NCI-H1105 treated with DMSO at 0.1 percent for 48 hours (cell line): ENCODE measurements around the gene GLRA1.

Source experiments
- DNase-seq: peaks from one replicate; lab custom pipeline; 2025; lab: John Stamatoyannopoulos, UW

Gene GLRA1

DNA sequence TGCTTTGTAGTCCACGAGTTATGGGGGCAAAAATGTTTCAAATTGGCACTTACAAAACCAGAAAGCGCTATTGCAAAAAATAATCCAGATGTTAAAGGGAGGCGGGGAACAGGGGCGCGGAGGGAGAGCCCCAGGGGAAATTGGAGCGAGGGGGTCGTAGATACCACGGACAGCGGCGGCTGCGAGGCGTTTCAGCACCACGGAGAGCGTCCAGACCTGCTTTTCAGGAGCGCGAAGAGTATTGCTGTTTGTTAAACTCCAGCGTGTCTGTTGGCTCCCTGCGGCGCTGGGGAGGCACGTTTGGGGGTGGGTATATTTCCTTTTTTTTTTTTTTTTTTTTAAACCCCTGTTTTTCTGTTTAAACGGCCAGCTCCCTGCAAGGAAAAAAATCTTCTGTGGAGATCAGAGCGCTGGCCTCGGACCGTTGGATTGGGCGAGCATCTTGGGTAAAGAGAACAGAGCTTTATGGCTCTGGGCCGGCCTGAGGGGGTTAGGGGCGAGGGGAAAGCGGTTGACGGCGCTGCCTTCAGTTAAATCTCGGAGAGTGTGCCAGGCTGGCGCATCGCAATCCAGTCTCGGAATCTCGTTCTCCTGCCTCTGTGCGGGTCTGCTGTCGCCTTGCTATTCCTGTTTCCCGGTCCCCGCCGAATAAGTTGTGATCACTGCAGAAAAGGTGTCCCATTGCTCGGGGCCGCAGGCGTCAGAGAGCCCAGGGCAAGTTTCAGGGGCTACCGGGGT, at the start of gene GLRA1:
TSS of gene GLRA1 (minus strand) at position 288 of the 738 bp plus-strand sequence. CDS start 302 bp downstream, outside the sequence.
- DNase-seq, result no peak

- DNase-seq, result no peak
These were observed 46.2 kb upstream of the GLRA1 start for GRCh38 chr5:151970885-151971284.

GRCh38 chr5:151967865-151968264, 43.2 kb upstream of the GLRA1 start:
- DNase-seq, result no peak

DNA sequence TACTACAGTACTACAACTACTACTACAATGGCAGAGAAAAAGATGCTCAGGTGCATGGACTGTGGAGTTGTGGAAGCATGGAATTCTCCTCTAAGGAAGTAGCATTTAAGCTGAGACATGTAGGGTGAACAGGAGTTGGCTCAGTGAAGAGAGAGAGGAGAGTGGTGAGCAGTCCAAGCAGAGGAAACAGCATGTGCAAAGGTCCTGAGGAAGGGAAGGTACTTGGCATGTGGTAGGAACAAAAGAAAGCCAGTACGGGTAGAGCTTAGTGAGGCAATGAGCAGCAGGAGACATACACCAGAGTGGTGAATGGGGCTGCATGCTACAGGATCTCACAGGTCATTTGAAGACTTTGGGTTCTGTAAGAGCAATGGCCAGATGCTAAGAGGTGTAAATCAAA, 41.4 kb upstream of the GLRA1 start:
- no peak for DNase-seq

DNA sequence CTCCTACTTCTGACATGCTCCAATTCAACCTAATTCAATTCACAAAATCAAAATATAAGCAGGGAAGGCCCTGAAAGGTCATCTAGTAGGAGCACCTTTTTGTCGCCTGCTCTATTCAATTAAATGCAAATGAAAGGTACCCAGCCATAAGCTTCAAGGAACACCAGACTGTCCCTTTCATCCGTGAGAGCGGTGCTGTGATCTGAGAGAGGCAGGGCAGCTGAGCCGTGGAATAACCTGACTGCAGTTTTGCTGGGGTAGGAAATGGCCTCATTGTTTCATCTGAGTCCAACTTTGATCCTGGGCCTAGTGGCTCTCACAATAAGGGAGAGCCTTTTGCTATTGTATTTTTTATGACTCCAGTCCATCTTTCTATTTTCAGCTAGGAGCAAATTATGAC, 39.8 kb upstream of the GLRA1 start:
- no peak for DNase-seq

DNA sequence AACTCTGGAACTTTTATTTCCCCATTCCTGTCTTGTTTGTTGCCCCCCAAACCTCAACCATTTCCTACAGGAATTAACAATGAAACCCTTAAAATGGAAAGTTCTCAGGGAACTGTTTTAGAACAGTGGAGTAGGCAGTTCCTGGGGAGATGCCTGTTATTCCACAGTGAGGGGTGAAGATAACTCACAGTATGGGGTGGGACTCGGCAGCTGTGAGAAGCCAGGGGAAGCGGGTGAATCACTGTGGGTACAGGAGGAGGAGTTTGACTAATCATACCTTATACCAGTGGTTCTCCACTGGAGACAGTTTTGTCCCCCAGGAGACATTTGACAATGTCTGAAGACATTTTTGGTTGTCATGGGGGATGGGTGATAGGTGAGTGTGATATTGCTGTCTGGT, 36.9 kb upstream of the GLRA1 start:
- no peak for DNase-seq

GRCh38 chr5:151958111-151958510, 33.5 kb upstream of the GLRA1 start:
- no peak for DNase-seq

GRCh38 chr5:151956725-151957124, 32.1 kb upstream of the GLRA1 start:
- DNase-seq, result no peak

- DNase-seq, result no peak
These were observed 29.6 kb upstream of the GLRA1 start for GRCh38 chr5:151954255-151954654.

- DNase-seq, result no peak
These were observed 29.2 kb upstream of the GLRA1 start for GRCh38 chr5:151953833-151954232.

- DNase-seq, result no peak
These were observed 27.6 kb upstream of the GLRA1 start for GRCh38 chr5:151952238-151952637.

DNA sequence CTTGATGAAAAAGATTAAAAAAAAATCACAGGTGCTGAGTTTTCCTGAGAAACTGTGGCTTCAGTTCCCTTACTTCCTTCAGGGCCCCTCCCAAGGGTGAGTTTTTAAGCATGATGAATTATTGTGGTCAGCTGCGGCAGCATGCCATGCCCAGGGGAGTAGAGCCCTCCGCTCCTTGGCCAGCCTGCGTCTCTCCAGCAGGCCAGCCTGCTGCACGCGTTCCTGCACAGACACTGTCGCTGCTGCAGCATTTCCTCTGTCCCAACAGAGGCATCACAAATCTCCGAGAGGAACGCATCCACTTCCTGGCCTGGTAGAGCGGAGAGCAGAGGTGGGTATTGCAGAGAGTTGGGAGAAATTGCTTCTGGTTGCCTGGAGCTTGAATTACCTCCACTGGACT, 26.1 kb upstream of the GLRA1 start:
- DNase-seq, result no peak

DNA sequence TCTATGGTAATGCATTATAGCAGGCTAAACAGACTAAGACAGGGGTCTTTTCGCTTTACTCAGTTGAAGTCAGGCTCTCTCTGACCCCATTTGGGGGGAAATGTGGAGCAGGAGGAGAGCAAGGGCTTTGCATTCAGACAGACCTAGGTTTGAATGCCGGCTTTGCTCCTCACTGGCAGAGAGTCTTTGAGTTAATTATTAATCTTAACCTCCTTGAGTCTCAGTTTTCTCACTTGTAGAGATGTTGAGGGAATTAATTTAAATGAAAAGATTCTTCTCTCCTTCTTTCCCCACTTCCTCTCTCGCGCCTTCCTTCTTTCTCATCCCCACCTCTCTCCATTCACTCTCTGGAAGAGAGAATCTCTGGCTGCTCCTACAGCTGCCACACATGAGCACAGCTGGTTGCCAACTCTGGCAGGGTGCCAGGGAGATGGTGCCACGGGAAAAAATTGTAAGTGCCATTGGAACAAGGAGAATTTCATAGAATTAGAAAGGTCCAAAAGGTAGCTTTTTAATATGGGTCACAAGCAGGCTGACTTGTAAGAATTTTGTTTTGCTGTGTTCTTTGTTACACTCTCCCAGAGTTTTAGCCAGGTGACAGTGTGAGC, 25.2 kb upstream of the GLRA1 start:
- DNase-seq, result peak; percentile 11

DNA sequence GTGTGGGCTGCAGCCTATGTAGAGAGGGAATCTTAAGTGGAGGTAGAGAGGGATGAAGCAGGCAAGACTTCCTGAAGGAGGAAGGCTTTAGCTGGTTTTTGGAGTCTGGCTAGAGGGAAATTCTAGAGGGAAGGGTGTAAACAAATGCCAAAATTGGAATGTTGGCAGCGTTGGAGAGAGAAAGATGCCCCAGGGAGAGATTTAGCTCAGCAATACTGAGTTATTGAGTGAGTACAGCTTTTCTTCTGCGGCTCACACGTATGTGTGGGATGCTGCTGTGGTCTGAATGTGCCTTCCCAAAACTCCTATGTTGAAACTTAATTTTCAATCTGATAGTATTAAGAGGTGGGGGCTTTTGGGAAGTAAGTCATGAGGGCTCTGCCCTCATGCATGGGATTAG, 24.5 kb upstream of the GLRA1 start:
- no peak for DNase-seq

- DNase-seq, result no peak
These were observed 23.4 kb upstream of the GLRA1 start for GRCh38 chr5:151947931-151948608.

DNA sequence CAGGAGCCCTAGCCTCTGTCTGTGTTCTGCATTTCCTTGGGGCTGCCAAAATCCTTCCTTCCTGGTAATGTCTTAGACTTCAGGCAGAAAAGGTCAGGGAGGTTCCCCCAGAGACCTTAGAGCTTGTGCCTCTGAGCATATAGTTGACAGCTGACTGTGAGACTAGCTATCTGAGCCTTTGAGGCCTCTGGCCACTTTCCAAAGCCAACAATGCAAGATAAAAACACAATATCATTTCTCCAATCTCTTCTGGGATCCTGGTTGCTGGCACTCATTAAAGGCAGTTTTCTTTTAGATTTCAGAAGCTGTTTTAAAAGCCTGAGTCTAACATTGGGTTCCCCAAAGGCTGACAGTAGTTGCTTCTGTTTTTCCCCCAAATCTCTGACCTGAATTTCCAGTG, 13.2 kb upstream of the GLRA1 start:
- peak; percentile 1 for DNase-seq

- DNase-seq, result no peak
These were observed 10.6 kb upstream of the GLRA1 start for GRCh38 chr5:151935135-151935695.

DNA sequence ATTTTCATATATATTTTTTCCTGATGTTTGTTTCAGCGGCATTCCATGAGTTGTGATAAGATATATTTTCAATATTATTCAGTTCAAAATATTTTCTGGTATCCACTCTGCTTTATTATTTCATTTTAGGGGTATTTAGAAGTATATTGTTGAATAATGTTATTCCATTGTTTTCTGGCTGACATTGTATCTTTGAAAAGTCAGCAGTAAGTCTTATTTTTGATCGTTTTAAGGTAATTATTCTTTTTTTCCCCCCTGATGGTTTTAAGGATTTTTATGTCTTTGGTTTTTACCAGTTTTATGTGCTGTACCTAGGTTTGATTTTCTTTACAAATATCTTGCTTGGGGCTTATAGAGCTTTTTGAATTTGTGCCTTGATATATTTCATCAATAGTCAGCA, 6.6 kb upstream of the GLRA1 start:
- DNase-seq, result peak; percentile 2

- DNase-seq, result no peak
These were observed 1.5 kb upstream of the GLRA1 start for GRCh38 chr5:151926188-151926587.

GRCh38 chr5:151925340-151925739, 689 bp upstream of the GLRA1 start:
- DNase-seq, result no peak

DNA sequence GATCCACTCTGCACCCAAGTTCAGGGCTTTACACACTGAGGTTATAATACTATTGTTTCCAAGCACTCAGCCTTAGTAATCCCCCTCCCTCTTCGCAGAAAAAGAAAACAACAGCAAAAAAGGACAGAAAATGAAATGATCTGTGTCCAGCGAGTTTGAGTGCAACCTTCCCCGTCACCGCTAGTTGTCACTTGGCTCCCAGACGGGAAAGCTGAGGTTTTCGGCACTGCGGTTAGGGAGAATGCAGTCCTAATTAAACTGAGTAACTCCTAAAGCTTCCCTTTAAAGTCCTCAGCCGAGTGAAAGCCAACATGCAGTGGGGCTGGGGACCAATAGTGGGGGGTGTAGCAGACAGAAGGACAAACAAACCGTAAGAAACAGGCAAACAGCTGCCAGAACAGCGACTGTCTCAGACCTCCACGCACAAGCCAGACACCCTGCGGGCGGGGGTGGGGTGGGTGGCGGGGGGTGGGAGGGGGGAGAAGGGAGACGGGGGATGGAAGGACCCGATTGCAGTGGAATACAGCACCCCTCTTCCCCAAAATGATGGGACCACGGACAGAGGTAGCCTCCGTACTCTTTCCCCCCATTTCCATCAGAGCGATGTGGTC, 680 bp downstream of the GLRA1 start:
- DNase-seq, result no peak

DNA sequence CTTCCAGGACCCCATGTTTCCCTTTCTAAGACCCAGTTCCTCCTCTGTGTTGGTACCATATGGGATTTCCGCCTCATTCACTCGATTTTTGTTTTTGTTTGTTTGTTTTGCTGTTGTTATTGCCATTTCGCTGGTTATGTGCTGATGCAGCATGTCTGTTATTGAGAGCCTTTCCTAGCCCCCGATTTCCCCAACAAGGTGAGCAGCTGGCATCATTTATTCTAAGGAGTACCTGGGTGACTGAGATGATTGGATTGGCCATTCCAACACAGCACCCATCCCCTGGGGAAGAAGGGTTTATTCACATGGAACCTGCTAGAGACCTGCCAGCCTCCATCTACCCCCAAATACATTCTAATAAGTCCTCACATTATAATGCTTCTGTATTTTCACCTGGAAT, 2.7 kb downstream of the GLRA1 start:
- DNase-seq, result no peak

GRCh38 chr5:151917904-151918303, 6.7 kb downstream of the GLRA1 start:
- DNase-seq, result no peak
